Measurements from ENCODE around the gene UCP2.
A peak's percentile ranks its signal among the peaks of the same experiment; 100 is the strongest.
"Not testable (repeated sequence)": the region's sequence is repeated elsewhere in the genome, so short reads cannot be mapped to it uniquely, and the experiment has no call there.

The UCP2 gene

GRCh38 chr11:73991471-73992006 is 8.9 kb upstream of the UCP2 start:
- DNase-seq = no peak

GRCh38 chr11:73990730-73991129 is 8.1 kb upstream of the UCP2 start:
- no peak for DNase-seq

- no peak for DNase-seq
Observed at GRCh38 chr11:73989156-73989555, 6.5 kb upstream of the UCP2 start.

DNA sequence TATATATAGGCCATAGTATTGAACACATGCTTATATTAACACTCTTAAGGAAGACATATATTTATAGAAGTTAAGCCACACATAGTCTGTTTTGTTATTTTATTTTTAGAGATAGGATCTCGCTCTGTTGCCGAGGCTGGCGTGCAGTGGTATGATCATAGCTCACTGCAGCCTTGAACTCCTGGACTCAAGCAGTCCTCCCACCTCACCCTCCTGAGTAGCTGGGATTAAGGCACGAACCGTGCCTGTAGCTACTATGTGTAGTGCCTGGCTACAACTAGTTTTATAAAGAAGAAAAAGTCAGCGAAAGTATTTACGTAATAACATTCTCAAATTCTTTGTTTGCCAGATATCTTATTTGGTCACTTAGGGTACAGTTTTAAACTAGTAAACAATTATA is 5.6 kb upstream of the UCP2 start:
- no peak for DNase-seq

DNA sequence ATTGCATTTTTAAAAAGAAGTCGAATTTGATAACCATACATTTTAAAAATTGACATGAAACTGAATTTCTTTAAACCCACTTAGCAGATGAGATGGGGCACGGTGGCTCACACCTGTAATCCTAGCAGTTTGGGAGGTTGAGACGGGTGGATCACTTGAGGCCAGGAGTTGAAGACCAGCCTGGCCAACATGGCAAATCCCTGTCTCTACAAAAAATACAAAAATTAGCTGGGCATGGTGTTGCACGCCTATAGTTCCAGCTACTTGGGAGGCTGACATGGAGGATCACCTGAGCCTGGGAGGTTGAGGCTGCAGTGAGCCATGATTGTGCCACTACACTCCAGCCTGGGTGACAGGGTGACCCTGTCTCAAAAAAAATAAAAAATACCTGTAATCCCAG is 3.0 kb upstream of the UCP2 start:
- DNase-seq = not testable (repeated sequence)

DNA sequence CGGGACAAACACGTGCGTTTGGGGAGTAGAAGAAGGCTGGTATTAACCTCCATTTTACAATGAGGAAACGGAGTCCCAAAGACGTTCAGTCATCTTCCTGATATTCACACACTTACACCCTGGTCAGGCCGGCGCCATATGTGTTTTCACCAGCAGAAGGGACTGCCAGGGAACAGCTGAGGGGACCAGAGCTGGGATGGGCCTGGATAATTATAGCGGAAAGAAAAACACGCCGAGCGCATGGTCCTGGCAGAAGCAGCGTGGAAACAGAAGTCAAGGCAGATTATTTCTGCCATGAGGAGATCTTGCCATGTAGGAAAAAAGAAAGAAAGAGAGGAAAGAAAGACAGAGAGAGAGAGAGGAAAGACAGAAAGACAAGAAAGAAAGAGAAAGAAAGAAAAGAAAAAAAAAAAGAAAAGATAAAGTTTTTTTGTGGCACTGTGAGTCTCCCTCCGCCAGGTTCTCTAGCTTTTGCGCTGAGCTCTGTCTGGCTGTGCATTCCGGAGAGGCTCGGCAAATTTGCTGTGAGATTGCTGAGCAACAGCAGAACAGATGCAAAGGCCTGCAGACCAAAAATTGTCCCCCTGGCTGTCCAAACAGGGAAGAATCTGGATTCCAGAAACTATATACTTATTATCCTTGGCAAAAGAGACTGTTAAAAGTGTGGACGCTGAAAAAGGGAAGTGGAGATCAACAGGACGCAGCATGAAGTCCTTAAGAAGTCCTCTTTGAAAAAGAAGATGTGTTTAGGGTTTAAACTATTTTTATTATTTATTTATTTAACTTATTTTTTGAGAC is 1.3 kb upstream of the UCP2 start:
- no peak for DNase-seq

- DNase-seq = peak; percentile 87 to 89
Observed at GRCh38 chr11:73982990-73983740, 522 bp upstream of the UCP2 start.

DNA sequence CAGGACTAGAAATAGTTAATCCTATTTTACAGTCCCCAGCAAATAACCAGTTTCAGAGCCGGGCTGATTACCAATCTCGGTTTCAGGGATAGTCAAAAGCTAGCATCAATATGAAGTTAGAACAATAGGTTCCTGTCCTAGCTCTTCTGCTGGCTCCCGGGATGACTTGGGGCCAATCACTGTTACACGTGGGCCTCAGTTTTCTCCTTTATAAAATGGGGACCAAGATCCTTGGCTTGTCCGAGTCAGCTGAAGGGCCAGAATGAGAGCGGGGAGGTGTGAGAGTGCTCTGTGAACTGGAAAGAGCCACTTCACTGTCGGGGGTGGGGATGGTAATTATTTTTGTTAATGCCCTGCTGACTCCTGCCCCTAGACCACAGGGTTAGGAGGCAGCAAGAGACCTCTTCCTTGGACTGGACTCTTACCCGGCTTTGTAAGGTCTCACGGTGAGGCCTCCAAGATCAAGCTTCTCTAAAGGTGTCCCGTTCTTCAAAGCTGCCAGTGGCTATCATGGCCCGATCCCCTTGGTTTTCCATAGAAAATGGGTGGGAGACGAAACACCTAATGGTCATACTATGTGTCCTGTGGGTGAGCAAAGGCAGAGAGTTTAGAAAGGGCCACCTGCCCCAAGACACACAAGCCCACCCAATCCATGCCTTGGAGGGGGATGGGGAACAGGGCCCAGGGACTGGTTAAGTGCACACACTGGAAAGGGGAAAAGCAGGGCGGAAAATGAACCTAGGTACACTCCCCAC is 1.4 kb downstream of the UCP2 start:
- no peak for DNase-seq

DNA sequence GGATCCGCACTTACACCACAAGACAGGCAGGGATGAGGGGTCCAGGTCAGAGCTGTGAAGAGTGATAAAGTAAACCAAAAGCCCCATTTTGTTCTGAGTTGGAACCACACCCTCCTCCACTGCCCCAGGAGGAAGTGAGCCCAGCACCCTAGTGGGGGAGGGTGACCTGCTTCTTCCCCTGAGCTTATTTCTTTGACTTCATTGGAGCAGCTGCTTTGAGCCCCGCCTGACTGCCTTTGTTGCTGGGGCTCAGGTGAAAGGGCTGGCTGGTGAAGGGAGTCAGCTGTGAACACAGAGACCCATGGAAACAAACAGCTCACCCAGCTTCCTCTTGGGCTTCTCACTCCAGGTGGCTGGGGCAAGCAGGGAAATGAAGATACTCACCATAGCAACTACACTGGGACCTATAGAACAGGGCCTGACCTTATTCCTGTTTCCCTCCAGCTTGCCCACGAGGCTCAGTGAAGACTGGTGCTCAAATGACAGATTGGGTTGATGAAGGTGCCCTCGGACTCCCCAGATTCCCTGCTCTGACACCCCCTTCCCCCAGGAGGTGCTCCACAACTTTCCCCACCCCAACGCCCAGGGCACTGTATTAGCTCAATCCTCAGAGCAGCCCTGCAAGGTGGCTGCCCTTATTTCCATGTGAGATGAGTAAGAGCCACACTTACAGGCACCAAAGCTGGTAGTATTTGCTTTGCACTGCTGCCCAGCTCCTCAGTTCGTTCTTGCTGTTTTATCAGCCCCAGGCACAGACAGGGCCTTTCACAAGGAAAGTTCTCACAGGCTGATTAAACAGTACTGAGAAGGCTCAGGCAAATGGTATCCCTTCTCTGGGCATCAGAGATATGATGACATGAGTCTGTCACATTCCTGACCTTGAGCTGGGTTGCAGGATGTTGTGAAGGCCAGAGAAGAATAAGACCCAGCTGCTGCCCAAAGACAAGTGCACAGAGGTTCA is 2.4 kb downstream of the UCP2 start:
- peak; percentile 66 to 73 for DNase-seq

GRCh38 chr11:73978576-73979086 is 4.0 kb downstream of the UCP2 start:
- DNase-seq = no peak

- DNase-seq = no peak
Observed at GRCh38 chr11:73977856-73978519, 4.7 kb downstream of the UCP2 start.

DNA sequence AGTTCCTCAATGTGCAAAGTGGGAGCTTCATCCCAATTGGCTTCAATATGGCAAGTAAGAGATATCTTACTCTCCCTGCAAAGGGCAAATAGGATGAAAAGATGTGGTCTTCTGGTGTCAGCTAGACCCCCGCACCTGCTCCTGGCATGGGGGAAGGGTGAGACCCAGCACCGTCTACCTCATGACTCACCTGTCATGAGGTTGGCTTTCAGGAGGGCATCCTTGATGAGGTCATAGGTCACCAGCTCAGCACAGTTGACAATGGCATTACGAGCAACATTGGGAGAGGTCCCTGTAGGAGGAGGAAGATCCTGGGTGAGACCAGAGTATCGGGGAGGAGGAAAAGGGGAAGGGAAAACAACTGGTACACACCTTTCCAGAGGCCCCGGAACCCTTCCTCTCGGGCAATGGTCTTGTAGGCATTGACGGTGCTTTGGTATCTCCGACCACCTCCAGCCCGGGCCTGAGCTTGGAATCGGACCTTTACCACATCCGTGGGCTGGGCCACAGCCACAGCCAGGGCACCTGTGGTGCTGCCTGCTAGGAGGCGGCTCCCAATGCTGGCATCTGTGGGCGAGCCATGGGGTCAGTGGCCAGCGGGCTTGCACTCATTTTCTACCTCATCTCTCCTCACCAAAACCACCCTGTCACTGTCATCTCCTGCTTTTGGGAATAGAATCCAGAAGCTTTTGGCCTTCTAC is 6.0 kb downstream of the UCP2 start:
- DNase-seq = no peak

- DNase-seq = no peak
Observed at GRCh38 chr11:73975479-73975757, 7.2 kb downstream of the UCP2 start.

- DNase-seq = no peak
Observed at GRCh38 chr11:73974604-73975478, 7.8 kb downstream of the UCP2 start.

- no peak for DNase-seq
Observed at GRCh38 chr11:73972620-73973449, 9.8 kb downstream of the UCP2 start.

DNA sequence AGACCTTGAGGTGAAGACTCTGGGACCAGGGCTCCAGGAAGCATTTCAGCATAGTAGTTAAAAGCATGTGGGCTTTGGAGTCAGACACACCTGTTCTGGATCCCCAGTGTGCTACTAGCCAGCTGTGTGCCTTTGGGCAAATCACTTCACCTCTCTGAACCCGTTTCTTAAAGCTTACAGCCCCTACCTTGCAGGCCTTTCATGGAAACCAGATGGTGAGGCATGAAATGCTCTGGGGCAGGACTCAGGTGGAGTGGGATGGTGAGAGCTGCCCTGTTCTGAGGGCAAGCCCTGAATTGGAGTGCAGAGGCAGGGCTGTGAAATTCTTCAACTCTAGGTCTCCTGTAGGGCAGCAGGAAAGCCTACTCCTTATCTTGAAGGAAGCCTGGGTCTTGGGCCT is 10.5 kb downstream of the UCP2 start:
- no peak for DNase-seq

GRCh38 chr11:73971175-73971719 is 11.4 kb downstream of the UCP2 start:
- no peak for DNase-seq

DNA sequence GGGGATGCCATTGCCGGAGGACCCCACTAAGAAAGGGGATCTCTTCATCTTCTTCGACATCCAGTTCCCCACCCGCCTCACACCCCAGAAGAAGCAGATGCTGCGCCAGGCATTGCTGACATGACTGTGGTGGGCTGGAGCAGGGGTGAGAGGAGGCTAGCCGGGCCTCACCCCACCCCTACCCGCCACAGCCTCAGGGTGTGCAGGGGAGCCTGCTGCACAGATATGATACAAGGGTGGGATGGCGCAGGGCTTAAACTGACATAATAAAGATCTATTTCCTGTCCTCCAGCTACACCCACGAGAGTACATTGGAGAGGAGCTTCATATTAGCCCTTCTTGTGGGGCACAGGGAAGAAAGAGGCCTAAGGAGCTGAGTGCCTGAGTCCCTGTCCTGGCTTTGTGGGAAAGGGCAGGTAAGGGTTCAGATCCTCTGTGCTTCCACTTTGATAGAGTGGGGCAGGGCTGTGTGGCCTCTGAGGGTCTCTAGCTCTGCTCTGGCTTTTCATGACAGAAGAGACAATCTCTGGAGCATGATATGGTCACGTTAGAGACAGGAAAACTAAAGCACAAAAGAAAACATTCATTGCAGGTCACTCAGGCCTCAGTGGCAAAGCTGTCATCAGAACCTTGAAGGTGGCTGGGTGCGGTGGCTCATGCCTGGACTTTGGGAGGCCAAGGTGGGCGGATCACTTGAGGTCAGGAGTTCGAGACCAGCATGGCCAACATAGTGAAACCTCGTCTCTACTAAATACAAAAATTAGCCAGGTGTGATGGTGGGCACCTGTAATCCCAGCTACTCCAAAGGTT is 12.4 kb downstream of the UCP2 start:
- DNase-seq = no peak
